CD4-positive, alpha-beta T cell treated with Interleukin-17A for 1 hour (primary cell): ENCODE data around the gene SLC9A7.

Experiments used
- DNase-seq: peaks from one replicate; pipeline ENCODE4 v3.0.0-alpha.2; 2020

SLC9A7 gene

DNA sequence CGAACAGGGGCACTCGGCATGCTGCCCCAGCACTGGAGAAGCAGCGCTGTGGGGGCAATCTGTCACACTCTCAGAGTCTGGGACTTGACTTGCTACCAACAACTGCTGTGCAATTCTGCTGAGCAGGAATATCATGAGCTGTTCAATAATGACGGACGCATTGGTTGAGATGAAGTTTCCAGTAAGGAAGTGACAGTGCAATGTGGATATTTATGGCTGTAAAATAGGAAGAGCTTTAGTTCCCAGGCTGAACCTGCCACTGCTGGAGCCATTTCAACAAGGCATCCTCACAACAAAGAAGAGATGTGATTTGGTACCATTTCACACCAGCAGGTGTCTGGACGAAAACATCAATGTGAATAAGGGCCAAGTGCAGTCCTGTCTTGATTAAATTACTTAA lies 161.1 kb downstream of the SLC9A7 start:
- DNase-seq, result no peak

DNA sequence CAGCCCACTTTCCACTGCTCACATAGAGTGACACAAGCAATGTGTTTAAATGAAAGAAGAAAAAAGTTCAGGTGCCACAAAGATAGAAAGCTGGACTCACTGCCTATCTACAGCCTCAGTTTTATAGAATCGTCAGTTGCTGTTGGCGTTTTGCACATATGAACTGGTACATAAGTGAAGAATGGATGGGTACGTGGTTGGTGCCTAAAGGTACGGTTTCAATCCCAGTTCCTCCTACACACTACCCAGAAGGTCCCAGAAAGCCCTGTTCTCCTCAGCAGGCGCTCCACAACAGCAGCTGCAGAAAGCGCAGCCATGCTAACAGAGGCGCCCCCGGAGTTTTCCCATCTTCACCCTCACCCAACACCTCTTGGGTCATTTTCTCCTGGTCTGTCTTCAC lies 161.7 kb downstream of the SLC9A7 start:
- DNase-seq, result no peak

DNA sequence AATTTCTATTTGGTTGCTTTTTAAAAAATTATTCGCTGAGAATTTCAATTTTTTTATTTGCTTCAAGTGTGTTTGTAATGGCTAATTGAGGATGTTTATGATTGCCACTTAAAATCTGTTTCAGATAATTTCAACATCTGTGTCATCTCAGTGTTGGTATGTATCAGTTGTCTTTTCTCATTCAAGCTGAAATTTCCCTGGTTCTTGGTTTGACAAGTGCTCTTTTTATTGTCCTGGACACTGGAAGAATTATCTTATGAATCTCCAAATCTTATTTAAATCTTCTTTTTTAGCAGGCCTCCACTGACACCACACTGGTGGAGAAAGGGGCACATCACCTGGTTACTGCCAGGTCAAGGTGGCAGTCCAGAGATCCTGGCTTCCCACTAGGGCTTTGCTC lies 163.8 kb downstream of the SLC9A7 start:
- DNase-seq, result no peak

- peak; percentile 27 for DNase-seq
Measured at GRCh38 chrX:46589977-46590723, 168.8 kb downstream of the SLC9A7 start.

DNA sequence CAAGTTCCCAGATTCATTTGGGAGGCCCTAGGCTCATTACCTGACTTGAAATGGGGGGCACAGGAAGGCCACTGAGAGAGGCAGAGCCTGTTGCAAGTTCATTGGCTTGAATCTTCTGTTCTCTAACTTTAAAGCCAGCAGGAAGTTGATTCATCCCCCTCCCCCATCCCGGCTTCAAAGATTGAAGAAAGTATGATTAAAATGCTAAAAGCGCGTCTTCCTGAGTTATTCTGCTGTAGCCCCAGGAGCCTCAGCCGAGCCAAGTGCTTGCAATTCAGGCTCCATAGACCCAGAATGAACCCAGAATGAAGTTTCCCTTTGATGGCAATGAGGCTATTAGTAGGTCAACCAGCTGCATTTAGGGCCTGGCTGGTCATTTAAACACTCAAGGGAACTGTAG lies 170.7 kb downstream of the SLC9A7 start:
- DNase-seq, result peak; percentile 43

DNA sequence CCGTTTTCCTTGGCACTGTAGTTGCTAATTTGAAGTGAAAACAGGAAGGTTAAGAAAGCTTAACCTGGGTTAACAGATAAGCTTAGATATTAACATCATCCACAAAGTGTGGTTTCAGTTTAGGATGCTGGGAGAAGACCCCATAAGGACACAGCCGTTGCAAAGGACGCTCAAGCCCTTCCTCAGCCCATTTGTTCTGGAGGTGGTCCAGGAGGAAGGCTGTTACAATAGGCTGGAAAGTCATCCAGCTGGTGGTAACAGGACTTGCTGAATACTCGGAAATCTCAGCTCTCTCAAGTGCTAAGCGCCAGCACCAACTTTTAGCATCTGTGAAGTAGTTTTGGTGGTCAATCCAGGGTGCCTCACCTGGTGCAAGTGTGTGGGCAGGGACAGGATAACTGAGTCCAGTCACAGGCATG lies 171.2 kb downstream of the SLC9A7 start:
- DNase-seq, result no peak

DNA sequence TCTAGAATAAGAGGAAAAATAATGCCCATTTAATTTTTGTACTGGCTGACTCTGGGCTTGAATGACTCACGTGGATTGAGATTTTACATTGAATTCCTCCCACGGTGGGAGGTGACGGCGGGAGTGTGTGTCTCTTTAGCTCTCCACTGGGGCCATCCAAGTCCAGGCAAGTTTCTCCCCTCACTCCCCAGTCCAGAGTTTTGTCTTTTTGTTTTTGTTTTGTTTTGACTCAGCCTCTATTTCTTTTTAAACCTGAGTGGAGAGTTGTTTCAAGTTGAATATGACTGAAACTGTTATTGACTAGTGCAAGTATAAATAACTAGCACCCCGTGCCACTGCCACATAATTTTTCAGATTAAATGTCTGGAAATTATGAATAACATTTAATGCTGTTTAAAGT lies 171.8 kb downstream of the SLC9A7 start:
- no peak for DNase-seq

DNA sequence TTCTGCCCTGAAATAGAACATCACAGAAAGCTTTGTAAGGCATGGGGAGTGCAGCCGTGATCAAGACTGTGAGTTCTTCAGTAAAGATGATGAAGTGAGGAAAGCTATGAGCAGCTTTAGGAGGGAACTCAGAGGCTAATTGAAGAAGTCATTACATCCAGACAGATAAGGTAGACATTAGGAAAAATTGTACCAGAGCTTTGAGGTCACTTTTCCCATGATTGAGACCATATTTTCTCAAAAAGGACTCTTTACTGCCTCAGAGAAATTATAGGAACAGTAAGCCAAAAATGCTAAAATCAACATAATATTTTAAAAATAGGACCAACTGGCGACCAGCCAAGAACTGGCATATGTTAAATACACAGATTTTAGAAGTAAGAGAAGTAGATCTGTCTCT lies 174.2 kb downstream of the SLC9A7 start:
- no peak for DNase-seq

DNA sequence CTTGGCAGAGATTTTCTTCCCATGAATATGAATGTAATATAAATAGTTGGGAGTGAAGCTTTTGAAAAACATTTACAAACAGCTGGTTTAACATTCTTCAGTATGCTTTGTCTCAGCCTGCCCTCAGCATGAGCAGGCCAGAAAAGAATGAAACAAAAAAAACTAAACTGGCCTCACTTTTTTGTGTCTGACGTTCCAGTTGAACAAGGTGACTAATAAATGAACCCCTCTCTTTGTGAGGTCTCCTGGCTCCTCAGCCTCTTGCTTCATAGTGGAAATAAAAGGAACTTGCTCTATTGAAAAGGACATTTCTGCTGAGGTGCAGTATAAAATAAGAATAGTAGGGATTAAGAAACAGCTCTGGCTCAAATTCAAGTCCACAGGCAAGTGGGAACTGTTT lies 176.0 kb downstream of the SLC9A7 start:
- DNase-seq, result no peak

DNA sequence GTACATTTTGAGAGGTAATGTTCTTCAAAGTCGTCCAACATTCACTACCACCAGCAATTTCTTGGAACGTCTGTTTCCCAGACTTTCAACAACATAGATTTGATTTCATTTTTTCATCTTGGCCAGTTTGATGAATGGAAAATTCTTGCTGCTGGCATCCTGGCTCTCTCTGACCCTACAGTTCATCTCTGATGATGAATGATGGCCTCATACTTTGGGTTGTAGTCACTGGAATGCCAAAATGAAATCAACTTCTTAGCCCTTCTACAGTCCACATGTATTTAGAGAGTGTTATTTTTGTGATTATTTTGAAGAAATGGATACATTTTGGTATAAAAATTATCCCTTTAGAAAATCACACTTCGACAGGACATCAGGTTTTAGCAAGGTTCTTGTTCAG lies 176.6 kb downstream of the SLC9A7 start:
- DNase-seq, result no peak

- DNase-seq, result no peak
Measured at GRCh38 chrX:46580613-46581012, 178.3 kb downstream of the SLC9A7 start.

DNA sequence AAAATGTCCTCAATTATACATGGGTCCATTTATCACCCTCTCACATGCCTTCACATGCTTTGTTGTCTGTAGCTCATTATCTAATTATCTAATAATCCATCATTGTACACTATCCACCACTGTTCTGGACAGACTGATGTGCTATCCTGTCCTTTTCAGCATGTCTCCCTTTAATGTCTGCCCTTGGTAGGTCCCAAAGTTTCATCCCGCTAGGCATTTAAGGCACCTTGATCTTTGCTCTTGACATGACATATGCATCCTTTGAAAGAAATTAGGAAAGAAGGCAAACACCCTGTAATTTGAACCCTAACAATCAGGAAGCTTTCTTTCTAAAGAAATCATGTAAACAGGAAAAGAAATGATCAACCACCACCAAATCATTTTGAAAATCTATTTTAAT lies 179.7 kb downstream of the SLC9A7 start:
- DNase-seq, result no peak

- DNase-seq, result no peak
Measured at GRCh38 chrX:46577221-46578005, 181.5 kb downstream of the SLC9A7 start.

DNA sequence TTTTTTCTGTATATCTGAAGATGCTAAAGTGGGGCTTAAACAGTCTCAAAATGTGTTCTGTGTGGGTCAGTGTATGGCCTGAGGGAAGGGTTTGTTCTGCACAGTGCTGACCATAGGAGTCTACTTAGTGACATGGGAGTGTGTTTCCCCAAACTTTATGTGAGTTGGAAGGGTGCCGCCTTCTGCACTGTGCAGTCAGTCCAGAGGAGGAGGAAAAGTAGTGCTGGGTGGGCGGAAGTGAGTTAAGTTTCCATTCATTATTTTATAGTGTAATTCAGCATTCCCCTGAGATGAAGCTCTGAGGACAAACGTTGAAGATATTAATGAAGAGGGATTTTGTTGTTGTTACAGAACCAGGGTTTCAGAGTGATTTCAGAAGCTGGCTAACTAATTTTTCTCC lies 182.5 kb downstream of the SLC9A7 start:
- no peak for DNase-seq

- no peak for DNase-seq
Measured at GRCh38 chrX:46575991-46576392, 182.9 kb downstream of the SLC9A7 start.

- no peak for DNase-seq
Measured at GRCh38 chrX:46575586-46575985, 183.3 kb downstream of the SLC9A7 start.

- peak; percentile 41 for DNase-seq
Measured at GRCh38 chrX:46574774-46575381, 184.0 kb downstream of the SLC9A7 start.

GRCh38 chrX:46573892-46574773 lies 184.8 kb downstream of the SLC9A7 start:
- peak; percentile 81 for DNase-seq

DNA sequence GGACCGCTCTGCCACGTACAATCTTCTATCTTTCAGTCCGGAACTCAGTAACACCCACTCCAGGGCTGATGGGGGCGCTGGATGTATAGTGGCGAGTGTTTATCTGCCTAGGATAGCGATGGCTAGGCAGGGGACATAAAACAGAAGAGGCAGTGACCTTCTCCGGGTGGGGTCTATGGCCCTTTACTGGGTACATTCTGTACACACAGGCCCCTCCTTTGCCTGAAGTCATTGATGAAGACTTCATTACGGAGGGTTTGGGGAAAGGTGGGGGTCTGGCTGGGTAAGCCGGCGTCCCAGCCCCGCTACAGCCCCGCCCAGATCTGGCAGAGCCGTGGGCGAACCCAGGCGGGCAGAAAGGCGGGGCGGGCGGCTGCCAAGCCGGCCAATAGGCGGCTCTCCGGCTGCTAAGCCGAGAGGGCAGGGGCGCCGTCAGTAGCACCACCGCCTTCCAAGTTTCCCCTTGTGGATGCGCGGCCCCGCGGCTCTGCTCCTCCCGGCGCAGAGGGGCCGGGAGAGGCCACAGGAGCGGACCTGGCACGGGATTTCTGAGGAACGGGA lies 185.5 kb downstream of the SLC9A7 start, which contains the start of gene CHST7:
Gene CHST7 (plus strand): TSS at position 435 of the 561 bp plus-strand sequence. CDS start 167 bp downstream, outside the sequence.
- peak; percentile 63 for DNase-seq

DNA sequence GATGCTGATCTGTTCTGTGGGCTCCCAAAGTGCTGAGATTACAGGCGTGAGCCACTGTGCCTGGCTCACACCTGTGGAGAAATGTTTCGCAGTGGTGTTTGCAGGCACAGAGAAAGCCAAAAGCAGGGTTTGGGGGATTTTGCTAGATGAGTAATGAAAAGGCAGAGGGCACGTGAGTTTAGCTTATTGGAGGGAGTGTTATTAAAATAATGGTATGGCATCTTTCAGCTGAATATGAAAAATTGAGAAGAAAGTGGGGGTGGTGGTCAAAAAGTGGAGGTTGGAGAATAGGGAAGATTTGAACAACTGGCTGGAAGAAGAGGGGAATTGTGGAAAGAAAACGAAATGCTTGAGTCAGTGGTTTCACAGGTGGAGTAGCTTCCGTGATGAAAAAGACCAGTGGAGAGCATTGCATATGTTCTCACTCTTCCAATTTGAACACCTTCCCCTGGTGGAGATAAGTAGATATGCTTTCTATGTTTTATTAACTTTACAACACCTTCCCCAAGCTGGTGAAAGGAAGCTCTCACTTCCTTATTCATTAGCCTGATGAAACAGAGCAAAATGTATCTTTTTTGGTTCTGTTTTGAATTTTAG lies 186.5 kb downstream of the SLC9A7 start:
- DNase-seq, result peak; percentile 54

DNA sequence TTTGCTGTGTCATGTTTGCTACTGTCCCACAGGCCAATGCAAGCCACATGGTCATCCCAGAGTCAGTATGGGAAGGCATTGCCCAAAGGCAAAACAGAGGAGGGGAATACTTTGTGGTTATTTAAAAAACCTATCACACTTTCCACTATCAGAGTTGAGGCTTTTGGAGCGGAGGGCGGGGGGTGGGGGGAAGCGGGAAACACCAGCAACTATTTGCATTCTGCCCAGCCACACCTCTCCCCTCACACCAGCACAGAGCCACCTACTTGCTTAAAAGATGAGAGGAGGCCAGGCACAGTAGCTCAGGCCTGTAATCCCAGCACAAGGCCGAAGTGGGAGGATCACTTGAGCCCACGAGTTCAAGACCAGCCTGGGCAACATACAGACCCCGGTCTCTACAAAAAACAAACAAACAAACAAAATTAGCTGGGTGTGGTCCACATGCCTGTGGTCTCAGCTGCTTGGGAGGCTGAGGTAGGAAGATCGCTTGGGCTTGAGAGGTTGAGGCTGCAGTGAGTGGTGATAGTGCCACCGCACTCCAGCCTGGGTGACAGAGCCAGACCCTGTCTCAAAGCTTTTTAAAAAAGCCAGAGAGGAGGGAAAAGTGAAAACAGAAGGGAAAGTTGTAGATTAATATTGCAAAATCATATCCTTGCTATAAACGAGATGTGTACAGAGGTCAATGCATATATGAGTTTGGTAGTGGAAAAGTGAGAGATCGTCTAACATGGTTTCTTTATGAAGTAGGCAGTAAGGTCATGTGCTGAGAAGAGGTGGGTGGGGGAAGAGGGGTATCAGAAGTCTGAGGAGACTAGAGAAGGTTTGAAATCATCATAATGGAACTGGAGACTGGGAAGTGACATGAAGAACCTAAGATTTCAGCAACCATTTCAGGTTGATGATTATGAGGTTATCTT lies 187.2 kb downstream of the SLC9A7 start:
- DNase-seq, result no peak
